Small intestine (tissue), 7 donors: ENCODE data around the gene IL31. TPM values are rescaled to one million over a fixed set of nuclear protein-coding genes. Genes with fewer than 3 reads are reported as not detected.

Source experiments
- DNase-seq, 2 donors: peaks; one replicate each; pipeline versions ENCODE4 v3.0.0 to v3.0.0-alpha.2; 2013
- FAIRE-seq: peaks from 2 replicates; lab custom pipeline; 2012; peaks lifted over from hg19 to GRCh38; lab: Jason Lieb, UNC
- H3K27ac ChIP-seq, 3 donors: one replicate each; pipeline ENCODE4 v1.5.1; 2013; ENCODE audit warnings: low read length in 2 of 3, mild to moderate bottlenecking in 2 of 3, control low read depth in 1 of 3, inconsistent platforms in 1 of 3, low read depth in 1 of 3, moderate library complexity in 1 of 3
- H3K27me3 ChIP-seq, 3 donors: one replicate each; pipeline ENCODE4 v1.6.1; 2013; ENCODE audit warnings: low read length in 3 of 3, inconsistent platforms in 1 of 3; ENCODE audit not compliant: control insufficient read depth in 3 of 3, insufficient read depth in 3 of 3
- H3K36me3 ChIP-seq, 3 donors: one replicate each; pipeline ENCODE4 v1.6.1; 2013; ENCODE audit warnings: low read length in 3 of 3, inconsistent platforms in 1 of 3, low read depth in 1 of 3, mild to moderate bottlenecking in 1 of 3, moderate library complexity in 1 of 3; ENCODE audit not compliant: control insufficient read depth in 3 of 3, insufficient read depth in 2 of 3
- H3K4me1 ChIP-seq, 3 donors: one replicate each; pipeline ENCODE4 v1.6.1; 2013; ENCODE audit warnings: low read length in 2 of 3, inconsistent platforms in 1 of 3, low read depth in 1 of 3, mild to moderate bottlenecking in 1 of 3, moderate library complexity in 1 of 3; ENCODE audit not compliant: control insufficient read depth in 3 of 3, insufficient read depth in 2 of 3
- H3K4me3 ChIP-seq, 3 donors: one replicate each; pipeline ENCODE4 v1.5.1; 2013; ENCODE audit warnings: low read length in 3 of 3, control low read depth in 1 of 3, inconsistent platforms in 1 of 3, low read depth in 1 of 3, mild to moderate bottlenecking in 1 of 3, moderate library complexity in 1 of 3
- H3K9me3 ChIP-seq, 2 donors: one replicate each; pipeline ENCODE4 v1.6.1; 2013; ENCODE audit warnings: low read depth in 1 of 2, low read length in 1 of 2; ENCODE audit not compliant: control insufficient read depth in 2 of 2, insufficient read depth in 1 of 2
- WGBS, 3 donors: extraction: QIAGEN DNeasy Blood & Tissue Kit; methylation state at CpG; one replicate each; pipeline ENCODE4 v1.1.7; 2013; 5-methylcytosine and 5-hydroxymethylcytosine counted together
- polyA plus RNA-seq, 4 donors: library from polyadenylated mRNA; stranded (reverse) in 3 of 4; unstranded in 1 of 4; fragments of 200-250 nt in 3 of 4; fragments of 120-200 nt in 1 of 4; gene quantifications; one replicate each; pipeline versions ENCODE4 v1.2.1 to v1.2.3, GENCODE V29; 2013
- donor health status: healthy with polysubstance abuse.
- donor health status: control.
- donor health status: control.
- donor health status: Bipolar disorder and iron deficiency.
- donor health status: healthy.

Gene IL31
- polyA plus RNA-seq, 4 donors, result not detected

- DNase-seq (no peak), FAIRE-seq (no peak)
- peaks cover 6 to 20% (median 7%) of the 10 kb centered on the region in 3 donors for H3K27me3 ChIP-seq
- peaks cover 0 to 5% of the 10 kb centered on the region in 2 donors for H3K9me3 ChIP-seq
- peaks cover 0 to 22% (median 2%) of the 10 kb centered on the region in 3 donors for H3K4me1 ChIP-seq
- no peak overlapping the region for H3K27ac ChIP-seq
- WGBS, 3 donors, result 89 to 92% (median 91%) methylated on average over 28 to 29 of the region's 29 CpGs
- H3K36me3 ChIP-seq, result no peaks in the 10 kb centered on the region
- no peak overlapping the region for H3K4me3 ChIP-seq
These were observed 25.7 kb upstream of the IL31 start for GRCh38 chr12:122199484-122200355.

DNA sequence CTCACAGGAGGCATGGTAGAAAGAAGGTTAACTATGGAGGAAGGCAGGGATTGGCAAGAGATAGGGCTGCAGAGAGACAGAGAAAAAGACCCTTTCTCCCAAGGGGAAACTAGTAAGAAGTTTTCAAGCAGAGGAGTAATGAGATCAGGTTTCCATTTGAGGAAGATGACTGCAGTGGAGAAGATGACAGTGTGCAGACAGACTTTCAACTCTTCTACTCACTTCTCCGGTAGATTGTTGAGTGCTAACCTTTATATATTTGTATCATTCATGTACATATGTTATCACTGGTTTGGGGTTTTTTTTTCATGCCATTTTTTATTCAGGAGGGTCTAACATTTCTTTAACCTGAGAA lies 23.6 kb upstream of the IL31 start:
- no peaks in the 10 kb centered on the region for H3K36me3 ChIP-seq
- DNase-seq (no peak), FAIRE-seq (no peak)
- peaks cover 0 to 4% (median 3%) of the 10 kb centered on the region in 3 donors for H3K27me3 ChIP-seq
- H3K27ac ChIP-seq, result no peak overlapping the region
- peaks cover 0 to 16% (median 0%) of the 10 kb centered on the region in 3 donors for H3K4me1 ChIP-seq
- WGBS, 3 donors, result 67 to 70% (median 68%) methylated on average over 1 of the region's 1 CpG
- no peak overlapping the region for H3K4me3 ChIP-seq
- H3K9me3 ChIP-seq, result peaks cover 0 to 5% of the 10 kb centered on the region in 2 donors

GRCh38 chr12:122195405-122195804 lies 21.4 kb upstream of the IL31 start:
- WGBS, 3 donors, result 89 to 93% (median 90%) methylated on average over 4 of the region's 4 CpGs

DNA sequence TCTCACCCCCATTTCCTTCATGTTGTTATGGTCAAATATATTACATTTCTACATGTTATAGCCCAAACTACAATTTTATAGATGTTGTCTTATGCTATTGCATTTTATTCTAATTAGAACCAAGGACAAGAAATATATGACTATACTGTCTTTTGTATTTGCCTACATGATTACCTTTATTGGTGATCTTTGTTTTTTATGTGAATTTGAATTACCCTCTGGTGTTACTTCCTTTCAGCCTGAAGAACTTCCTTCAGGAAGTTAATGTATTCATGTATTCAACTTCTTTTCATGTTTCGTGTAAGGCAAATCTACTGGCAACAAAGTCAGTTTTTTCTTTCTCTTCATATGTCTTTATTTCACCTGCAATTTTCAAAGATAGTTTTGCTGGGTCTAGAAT lies 20.8 kb upstream of the IL31 start:
- no peak for FAIRE-seq
- 75 to 91% (median 77%) methylated on average over 1 of the region's 1 CpG for WGBS, 3 donors

More at GRCh38 chr12:122195405-122195804, 21.4 kb upstream of the IL31 start:
- no peak overlapping the region for H3K27ac ChIP-seq
- H3K4me1 ChIP-seq, result peaks cover 0 to 5% (median 0%) of the 10 kb centered on the region in 3 donors
- no peak overlapping the region for H3K4me3 ChIP-seq
- no peak for FAIRE-seq
- no peak for DNase-seq
- H3K27me3 ChIP-seq, result peaks cover 0 to 4% (median 0%) of the 10 kb centered on the region in 3 donors
- H3K36me3 ChIP-seq, result no peaks in the 10 kb centered on the region
- H3K9me3 ChIP-seq, result peaks cover 0 to 5% of the 10 kb centered on the region in 2 donors

GRCh38 chr12:122192441-122192840 lies 18.4 kb upstream of the IL31 start:
- no peaks in the 10 kb centered on the region for H3K27me3 ChIP-seq
- H3K4me3 ChIP-seq, result no peak overlapping the region
- DNase-seq, result no peak
- no peaks in the 10 kb centered on the region for H3K36me3 ChIP-seq
- no peak for FAIRE-seq
- no peak overlapping the region for H3K27ac ChIP-seq
- no peaks in the 10 kb centered on the region for H3K4me1 ChIP-seq
- 76 to 89% (median 85%) methylated on average over 11 of the region's 11 CpGs for WGBS, 3 donors
- H3K9me3 ChIP-seq, result peaks cover 0 to 5% of the 10 kb centered on the region in 2 donors

More for the DNA sequence above, 20.8 kb upstream of the IL31 start:
- Histone ChIP-seq H3K27me3 (peaks cover 0 to 2% (median 0%) of the 10 kb centered on the region in 3 donors), H3K9me3 (peaks cover 0 to 5% of the 10 kb centered on the region in 2 donors), H3K27ac (no peak overlapping the region), H3K4me1 (no peaks in the 10 kb centered on the region), H3K4me3 (no peak overlapping the region), H3K36me3 (no peaks in the 10 kb centered on the region)
- no peak for DNase-seq

DNA sequence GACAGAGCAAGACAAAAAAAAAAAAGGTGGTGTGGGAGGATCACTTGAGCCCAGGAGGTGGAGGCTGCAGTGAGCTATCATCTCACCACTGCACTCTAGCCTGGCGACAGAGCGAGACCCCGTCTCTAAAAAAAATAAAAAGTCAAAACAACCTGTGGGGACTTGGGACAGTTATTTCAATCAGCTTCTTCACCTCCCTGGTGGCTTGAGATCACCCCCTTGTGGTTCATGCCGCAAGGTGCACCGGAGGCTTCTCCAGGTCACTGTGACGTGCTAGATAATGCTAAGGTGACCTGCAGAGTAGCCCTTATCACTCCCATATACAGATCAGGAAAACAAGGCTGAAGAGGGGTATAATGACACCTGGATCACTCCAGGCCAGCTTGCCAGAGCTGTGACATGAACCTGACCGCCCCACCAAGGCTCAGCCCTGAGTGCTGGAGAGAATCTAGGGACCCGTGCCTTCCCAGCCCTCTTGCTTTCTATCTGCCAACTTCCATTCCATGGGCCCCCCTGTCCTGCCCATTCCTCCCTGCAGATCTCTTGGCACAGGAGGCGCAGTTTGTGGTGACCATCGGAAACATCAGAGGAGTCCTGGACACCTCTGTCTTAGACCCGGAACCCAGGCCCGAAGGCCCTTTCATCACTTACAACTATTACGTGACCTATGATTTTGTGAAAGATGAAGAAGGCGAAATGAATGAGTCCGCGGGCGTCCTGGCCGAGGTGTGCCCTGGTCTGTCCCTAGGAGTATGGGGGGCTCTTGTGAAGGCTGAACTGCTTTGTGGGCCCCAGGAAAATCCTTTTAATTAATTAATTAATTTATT lies 17.0 kb upstream of the IL31 start:
- no peak overlapping the region for H3K4me3 ChIP-seq
- H3K27ac ChIP-seq, result no peak overlapping the region
- H3K9me3 ChIP-seq, result peaks cover 0 to 5% of the 10 kb centered on the region in 2 donors
- no peaks in the 10 kb centered on the region for H3K4me1 ChIP-seq
- no peak for FAIRE-seq
- no peaks in the 10 kb centered on the region for H3K36me3 ChIP-seq
- no peaks in the 10 kb centered on the region for H3K27me3 ChIP-seq
- 60 to 67% (median 62%) methylated on average over 18 of the region's 18 CpGs for WGBS, 3 donors
- peak; percentile 80 to 81 for DNase-seq

- 86 to 89% (median 88%) methylated on average over 33 to 34 of the region's 34 CpGs for WGBS, 3 donors
- DNase-seq, result no peak
These were observed 15.8 kb upstream of the IL31 start for GRCh38 chr12:122189626-122190475.

More at GRCh38 chr12:122189626-122190475, 15.8 kb upstream of the IL31 start:
- Histone ChIP-seq H3K4me3 (no peak overlapping the region), H3K4me1 (no peaks in the 10 kb centered on the region), H3K27ac (no peak overlapping the region), H3K27me3 (no peaks in the 10 kb centered on the region), H3K9me3 (no peaks in the 10 kb centered on the region), H3K36me3 (no peaks in the 10 kb centered on the region)
- FAIRE-seq, result no peak
